Measurements from ENCODE around the gene PRSS27.

- TF ChIP-seq ZNF24 (tag by site-specific recombination; IDR thresholded peaks at IDR 0.05) (no peak), ZNF146 (tag by site-specific recombination; IDR thresholded peaks at IDR 0.05) (no peak), CTCF (tag by site-specific recombination; IDR thresholded peaks at IDR 0.05) (no peak), PBX3 (CRISPR knock-in tag; IDR thresholded peaks at IDR 0.05) (no peak), INSM2 (tag by site-specific recombination; IDR thresholded peaks at IDR 0.05) (no peak), ZNF121 (tag by site-specific recombination; IDR thresholded peaks at IDR 0.05) (no peak), ZNF521 (tag by site-specific recombination; IDR thresholded peaks at IDR 0.05) (no peak), ZBTB11 (tag by site-specific recombination; conservative IDR thresholded peaks at IDR 0.05; ENCODE audit: low read depth) (no peak), ZNF707 (tag by site-specific recombination; IDR thresholded peaks at IDR 0.05) (no peak)
Observed at GRCh38 chr16:2734844-2735515, 15.0 kb upstream of the PRSS27 start.
